HS-27A (cell line): ENCODE results near the gene ATP6V0A4.

Source experiments
- DNase-seq: peaks from one replicate; pipeline ENCODE4 v3.0.0-alpha.2; 2012; ENCODE audit warnings: low read depth, missing footprints

The ATP6V0A4 gene

DNA sequence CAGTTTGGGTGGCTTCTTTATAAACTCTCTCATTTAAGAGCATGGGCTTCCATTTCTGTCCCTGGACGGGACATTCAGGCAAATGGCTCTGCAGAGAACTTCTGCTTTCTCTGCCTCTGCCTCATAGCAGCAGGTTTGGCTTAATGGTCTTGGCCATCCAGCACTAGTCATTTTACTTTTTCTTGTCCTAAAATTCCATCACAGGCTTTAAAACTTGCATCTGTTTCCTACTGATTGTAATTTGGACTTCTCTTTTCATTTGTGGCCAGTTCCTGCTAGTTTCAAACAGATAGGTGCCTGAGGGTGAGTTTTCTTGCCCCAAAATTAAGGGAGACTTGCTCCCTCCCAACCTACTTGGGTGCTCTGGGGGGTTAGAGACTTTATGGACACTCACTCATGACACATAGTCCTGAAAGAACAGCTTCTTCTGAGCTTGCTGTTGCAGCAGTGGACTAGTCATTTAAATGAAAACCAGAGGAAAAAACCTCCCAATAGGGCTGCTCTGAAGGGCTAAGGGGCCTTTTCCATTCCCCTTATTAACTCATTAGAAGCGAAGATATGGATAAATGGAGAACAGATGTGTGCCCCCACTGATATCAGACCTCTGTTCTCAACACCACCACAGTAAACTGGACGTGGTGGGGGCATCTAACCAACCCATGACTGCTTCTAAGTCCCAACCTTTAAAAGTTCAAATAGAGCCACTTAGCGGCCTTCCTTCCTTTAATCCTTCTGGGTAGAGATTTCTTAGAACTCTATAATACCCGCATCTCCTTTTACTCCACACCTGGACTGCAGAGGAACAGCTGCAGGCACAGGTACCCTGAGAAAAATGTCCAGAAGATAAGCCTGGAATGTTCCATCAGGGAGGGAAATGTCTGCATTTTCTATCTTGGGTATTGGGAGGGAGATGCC is 135.7 kb downstream of the ATP6V0A4 start:
- DNase-seq: no peak

GRCh38 chr7:138661069-138661635 is 136.8 kb downstream of the ATP6V0A4 start:
- no peak for DNase-seq

GRCh38 chr7:138658889-138659288 is 139.1 kb downstream of the ATP6V0A4 start:
- no peak for DNase-seq

- DNase-seq: no peak
Observed at GRCh38 chr7:138657854-138658386, 140.1 kb downstream of the ATP6V0A4 start.

- DNase-seq: no peak
Observed at GRCh38 chr7:138656952-138657351, 141.0 kb downstream of the ATP6V0A4 start.
